ENCODE data around the gene KCP.

The KCP gene

GRCh38 chr7:128910569-128910945 is at the start of gene KCP:
Gene KCP (minus strand): TSS chr7:128910709. CDS start chr7:128910676, 33 bp downstream.
- no peaks in the 10 kb centered on the region for H3K36me3 ChIP-seq (ENCODE audit: control insufficient read depth, insufficient read depth, low read length)
- H3K4me3 ChIP-seq (replicated peaks; ENCODE audit: low read depth, low read length): no peak within 1 kb of the TSS
- H3K27me3 ChIP-seq (replicated peaks; ENCODE audit: control insufficient read depth, insufficient read depth, low read length): no peaks in the 10 kb centered on the region
- no peak for DNase-seq (ENCODE audit: extremely low read depth, insufficient read length)
- TF ChIP-seq CTCF (IDR thresholded peaks at IDR 0.05; ENCODE audit: insufficient read depth, low read length, poor library complexity, severe bottlenecking): no peak

- Histone ChIP-seq H3K4me3 (replicated peaks; ENCODE audit: low read depth, low read length) (no peak overlapping the region), H3K36me3 (ENCODE audit: control insufficient read depth, insufficient read depth, low read length) (peaks cover 23% of the 10 kb centered on the region), H3K27me3 (replicated peaks; ENCODE audit: control insufficient read depth, insufficient read depth, low read length) (no peaks in the 10 kb centered on the region)
- TF ChIP-seq CTCF (IDR thresholded peaks at IDR 0.05; ENCODE audit: insufficient read depth, low read length, poor library complexity, severe bottlenecking): no peak
- DNase-seq (ENCODE audit: extremely low read depth, insufficient read length): no peak
These were observed 48.8 kb upstream of the KCP start for GRCh38 chr7:128959296-128959695.

GRCh38 chr7:128955981-128956380 is 45.5 kb upstream of the KCP start:
- Histone ChIP-seq H3K27me3 (replicated peaks; ENCODE audit: control insufficient read depth, insufficient read depth, low read length) (no peaks in the 10 kb centered on the region), H3K4me3 (replicated peaks; ENCODE audit: low read depth, low read length) (no peak overlapping the region), H3K36me3 (ENCODE audit: control insufficient read depth, insufficient read depth, low read length) (peaks cover 33% of the 10 kb centered on the region)
- DNase-seq (ENCODE audit: extremely low read depth, insufficient read length): no peak
- TF ChIP-seq CTCF (IDR thresholded peaks at IDR 0.05; ENCODE audit: insufficient read depth, low read length, poor library complexity, severe bottlenecking): no peak

GRCh38 chr7:128954830-128955802 is 44.6 kb upstream of the KCP start:
- peaks cover 36% of the 10 kb centered on the region for H3K36me3 ChIP-seq (ENCODE audit: control insufficient read depth, insufficient read depth, low read length)
- TF ChIP-seq CTCF (IDR thresholded peaks at IDR 0.05; ENCODE audit: insufficient read depth, low read length, poor library complexity, severe bottlenecking): no peak
- DNase-seq (ENCODE audit: extremely low read depth, insufficient read length): no peak

GRCh38 chr7:128954150-128954549 is 43.6 kb upstream of the KCP start:
- H3K4me3 ChIP-seq (replicated peaks; ENCODE audit: low read depth, low read length): no peak overlapping the region
- TF ChIP-seq CTCF (IDR thresholded peaks at IDR 0.05; ENCODE audit: insufficient read depth, low read length, poor library complexity, severe bottlenecking): no peak
- H3K36me3 ChIP-seq (ENCODE audit: control insufficient read depth, insufficient read depth, low read length): peaks cover 34% of the 10 kb centered on the region
- no peak for DNase-seq (ENCODE audit: extremely low read depth, insufficient read length)
- H3K27me3 ChIP-seq (replicated peaks; ENCODE audit: control insufficient read depth, insufficient read depth, low read length): no peaks in the 10 kb centered on the region

More at GRCh38 chr7:128954830-128955802, 44.6 kb upstream of the KCP start:
- Histone ChIP-seq H3K27me3 (replicated peaks; ENCODE audit: control insufficient read depth, insufficient read depth, low read length) (no peaks in the 10 kb centered on the region), H3K4me3 (replicated peaks; ENCODE audit: low read depth, low read length) (no peak overlapping the region)
